GM21825 (cell line): ENCODE measurements around the gene MGAT4A.
"Not testable (repeated sequence)": the region's sequence is repeated elsewhere in the genome, so short reads cannot be mapped to it uniquely, and the experiment has no call there.

Source experiments
- ATAC-seq: cut with Tn5 transposase; IDR thresholded peaks from one replicate; pipeline ENCODE4 v1.9.1; 2021; ENCODE audit warnings: mild to moderate bottlenecking, moderate library complexity; ENCODE audit not compliant: unreplicated experiment

MGAT4A gene

DNA sequence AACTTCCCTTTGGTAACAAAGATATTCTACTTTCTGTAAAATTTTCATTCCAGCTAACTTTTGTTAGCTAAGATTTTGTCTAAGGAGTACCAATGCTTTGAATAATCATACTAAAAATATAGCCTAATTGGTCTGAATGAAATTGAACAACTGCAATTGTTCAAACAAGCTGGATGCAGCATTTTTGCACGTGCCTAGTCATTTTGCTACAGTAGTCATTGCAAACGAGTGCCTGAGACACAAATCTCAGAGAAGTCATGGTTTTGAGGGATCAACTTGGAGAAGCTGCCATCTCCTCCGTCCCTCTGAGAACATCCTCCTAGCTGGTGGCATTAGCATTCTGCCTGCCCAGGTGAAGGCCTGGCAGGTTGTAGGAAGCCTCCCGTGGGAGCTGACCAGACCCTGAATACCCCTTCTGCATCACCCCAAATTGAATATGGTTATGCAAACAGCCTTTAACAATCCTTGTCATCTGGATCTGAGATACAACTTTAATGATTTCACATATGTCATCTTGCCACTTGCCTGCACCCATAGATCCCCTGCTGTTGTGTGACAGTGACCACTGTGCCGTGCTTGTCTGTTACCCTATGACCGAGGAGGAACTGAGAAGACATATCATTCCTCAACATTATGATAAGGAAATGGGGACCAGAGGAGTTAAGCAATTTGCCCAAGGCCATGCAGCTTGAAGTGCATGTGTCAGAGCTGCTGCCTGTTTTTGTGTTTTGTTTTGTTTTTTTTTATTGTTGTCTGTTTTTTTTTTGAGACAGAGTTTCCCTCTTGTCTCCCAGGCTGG is 29.1 kb upstream of the MGAT4A start:
- ATAC-seq, result no peak

GRCh38 chr2:98759338-98759737 is 28.4 kb upstream of the MGAT4A start:
- ATAC-seq, result no peak

DNA sequence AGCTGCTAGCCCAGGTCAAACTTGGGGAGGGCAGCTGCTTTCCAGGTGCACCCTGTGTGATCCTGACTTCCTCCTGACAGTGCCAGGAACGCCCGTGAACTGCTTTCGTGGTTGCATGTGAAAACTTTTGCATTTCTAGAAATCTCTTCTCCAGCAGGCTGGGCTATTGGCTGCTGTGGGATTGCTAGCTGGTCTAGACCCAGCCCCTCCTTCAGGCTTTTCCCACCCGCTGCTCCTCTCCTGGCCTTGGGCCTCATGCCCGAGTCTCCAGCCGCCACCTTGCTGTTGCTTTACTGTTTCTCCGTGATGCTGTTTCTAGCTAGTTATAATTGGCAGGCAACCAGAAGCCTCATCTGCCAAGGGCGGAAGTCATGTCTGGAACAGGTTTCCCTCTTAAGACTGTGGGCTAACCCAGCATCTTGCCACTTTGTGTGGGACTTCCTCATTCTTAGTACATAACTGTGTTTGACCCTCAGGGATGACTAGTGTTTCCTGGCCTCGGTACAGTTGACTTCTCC is 27.0 kb upstream of the MGAT4A start:
- peak; percentile 89 for ATAC-seq

GRCh38 chr2:98753801-98754200 is 22.9 kb upstream of the MGAT4A start:
- ATAC-seq, result no peak

DNA sequence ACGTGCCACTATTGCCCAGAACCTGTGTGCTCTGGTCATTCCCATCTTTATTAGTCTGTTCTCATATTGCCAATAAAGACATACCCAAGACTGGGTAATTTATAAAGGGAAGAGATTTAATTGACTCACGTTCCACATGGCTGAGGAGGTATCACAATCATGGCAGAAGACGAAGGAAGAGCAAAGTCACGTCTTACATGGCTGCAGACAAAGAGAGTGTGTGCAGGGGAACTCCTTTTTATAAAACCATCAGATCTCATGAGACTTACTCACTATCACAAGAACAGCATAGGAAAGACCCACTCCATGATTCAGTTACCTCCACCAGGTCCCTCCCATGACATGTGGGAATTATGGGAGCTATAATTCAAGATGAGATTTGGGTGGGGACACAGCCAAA is 21.8 kb upstream of the MGAT4A start:
- ATAC-seq, result not testable (repeated sequence)

GRCh38 chr2:98751748-98752147 is 20.8 kb upstream of the MGAT4A start:
- ATAC-seq, result no peak

- no peak for ATAC-seq
Measured at GRCh38 chr2:98750593-98751282, 19.8 kb upstream of the MGAT4A start.

GRCh38 chr2:98749066-98749450 is 18.1 kb upstream of the MGAT4A start:
- no peak for ATAC-seq

GRCh38 chr2:98748292-98749065 is 17.5 kb upstream of the MGAT4A start:
- no peak for ATAC-seq

- no peak for ATAC-seq
Measured at GRCh38 chr2:98747888-98748287, 17.0 kb upstream of the MGAT4A start.

- no peak for ATAC-seq
Measured at GRCh38 chr2:98746426-98746825, 15.5 kb upstream of the MGAT4A start.

GRCh38 chr2:98744595-98744994 is 13.7 kb upstream of the MGAT4A start:
- ATAC-seq, result no peak

- ATAC-seq, result no peak
Measured at GRCh38 chr2:98743835-98744234, 12.9 kb upstream of the MGAT4A start.

- no peak for ATAC-seq
Measured at GRCh38 chr2:98739020-98739419, 8.1 kb upstream of the MGAT4A start.

- no peak for ATAC-seq
Measured at GRCh38 chr2:98738304-98738703, 7.4 kb upstream of the MGAT4A start.

- ATAC-seq, result no peak
Measured at GRCh38 chr2:98737848-98738247, 6.9 kb upstream of the MGAT4A start.

GRCh38 chr2:98736464-98736889 is 5.5 kb upstream of the MGAT4A start:
- ATAC-seq, result no peak

DNA sequence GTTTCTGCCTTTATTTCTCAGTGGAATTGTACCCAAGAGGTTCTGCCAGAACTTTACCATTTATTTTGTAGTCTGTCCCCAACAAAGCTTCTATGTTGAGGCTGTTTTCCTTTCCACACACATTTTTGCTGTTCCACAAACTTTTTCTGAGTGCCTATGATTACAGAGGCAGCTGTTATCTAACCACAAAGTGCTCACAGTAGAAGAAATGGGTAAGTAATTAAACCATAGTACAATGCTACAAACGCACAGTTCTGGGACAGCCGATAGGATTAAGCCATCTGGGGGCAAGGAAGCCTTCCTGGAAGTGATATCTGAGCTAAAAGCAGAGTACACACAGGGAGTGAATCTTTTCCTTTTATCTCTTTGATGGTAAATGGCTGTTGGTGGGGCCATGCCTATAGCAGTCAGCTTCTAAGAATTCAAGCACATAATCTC is 3.9 kb upstream of the MGAT4A start:
- no peak for ATAC-seq

DNA sequence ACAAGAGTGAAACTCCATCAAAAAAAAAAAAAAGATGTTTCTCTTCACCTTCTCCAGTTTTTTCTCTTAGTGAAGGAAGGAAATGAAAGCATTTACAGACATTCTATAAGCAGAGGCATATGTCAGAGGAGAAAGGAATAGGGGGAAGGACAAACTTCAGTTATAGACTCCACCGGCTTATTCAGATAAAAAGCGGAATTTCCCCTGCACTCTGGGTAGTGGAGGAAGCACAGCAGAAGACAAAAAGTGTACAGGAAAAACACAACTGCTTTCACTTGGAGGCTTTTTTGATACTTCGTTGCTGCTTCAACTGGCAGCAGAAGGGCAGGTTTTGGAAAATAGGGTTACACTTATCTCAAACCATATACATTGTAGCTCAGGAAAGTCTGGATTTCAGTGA is 3.2 kb upstream of the MGAT4A start:
- ATAC-seq, result no peak

- no peak for ATAC-seq
Measured at GRCh38 chr2:98732430-98733051, 1.6 kb upstream of the MGAT4A start.

DNA sequence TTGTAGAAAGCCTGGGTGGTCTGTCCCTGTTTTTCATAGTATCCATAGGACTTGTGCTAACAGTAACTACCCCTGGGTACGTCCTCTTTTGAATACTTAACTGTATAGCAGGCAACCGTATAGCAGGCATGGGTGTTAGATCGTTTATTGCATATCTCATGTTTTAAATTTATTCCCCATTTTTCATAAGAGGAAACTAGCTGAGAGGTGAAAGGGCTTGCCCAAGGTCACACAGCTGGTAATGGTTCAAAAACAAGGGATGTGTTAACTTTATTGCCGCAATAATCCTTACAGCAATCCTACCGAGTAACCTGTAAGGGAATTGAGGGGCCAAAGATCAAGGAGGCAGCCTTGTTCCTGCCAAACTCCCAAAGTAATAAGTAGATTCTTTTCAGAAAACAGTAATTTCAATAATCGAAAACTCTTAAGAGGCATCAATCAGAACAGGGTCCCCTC is 990 bp upstream of the MGAT4A start:
- ATAC-seq, result no peak
